Brain microvascular endothelial cell (primary cell): ENCODE data around the gene IFNAR1.

Experiments used
- DNase-seq: peaks from one replicate; pipeline ENCODE4 v3.0.0-alpha.2; 2020
- H3K27ac ChIP-seq: fragments of 250-450 bp; sonication (Bioruptor Pico); 2 replicates; pipeline ENCODE4 v1.5.1; 2020; ENCODE audit warnings: mild to moderate bottlenecking, moderate library complexity
- H3K27me3 ChIP-seq: fragments of 250-450 bp; sonication (Bioruptor Pico); replicated peaks from 2 replicates; pipeline ENCODE4 v1.5.1; 2020; ENCODE audit warnings: mild to moderate bottlenecking
- H3K36me3 ChIP-seq: fragments of 250-450 bp; sonication (Bioruptor Pico); replicated peaks from 2 replicates; pipeline ENCODE4 v1.5.1; 2020; ENCODE audit warnings: mild to moderate bottlenecking
- H3K4me3 ChIP-seq: 2 replicates; pipeline ENCODE4 v1.5.1; 2011; ENCODE audit warnings: low read depth, mild to moderate bottlenecking, control low read depth, low read length, moderate library complexity
- CTCF ChIP-seq: IDR thresholded peaks from 2 replicates; pipeline ENCODE4 v1.5.1; 2011; ENCODE audit warnings: low read depth, mild to moderate bottlenecking, moderate library complexity, low read length, control low read depth, inconsistent platforms; ENCODE audit errors: missing control alignments
- in situ Hi-C: cut with HindIII; loops from 2 replicates; pipeline ENCODE4 v1.10.0; 2017; ENCODE audit warnings: low sequenced_read_pairs, low pct_ligation_motif_present

The IFNAR1 gene

GRCh38 chr21:33369586-33369985 lies 44.8 kb downstream of the IFNAR1 start:
- no peak overlapping the region for H3K4me3 ChIP-seq
- no peak overlapping the region for H3K27ac ChIP-seq
- in situ Hi-C loops = no loop called here
- no peaks in the 10 kb centered on the region for H3K27me3 ChIP-seq
- no peaks in the 10 kb centered on the region for H3K36me3 ChIP-seq
- no peak for DNase-seq
- TF ChIP-seq CTCF = no peak

- H3K4me3 ChIP-seq = no peak overlapping the region
- H3K27ac ChIP-seq = no peak overlapping the region
- in situ Hi-C loops = no loop called here
Measured at GRCh38 chr21:33370305-33370704, 45.5 kb downstream of the IFNAR1 start.

GRCh38 chr21:33371366-33371765 lies 46.6 kb downstream of the IFNAR1 start:
- no peaks in the 10 kb centered on the region for H3K27me3 ChIP-seq
- H3K4me3 ChIP-seq = no peak overlapping the region
- TF ChIP-seq CTCF = no peak
- no peak overlapping the region for H3K27ac ChIP-seq
- no peak for DNase-seq
- H3K36me3 ChIP-seq = no peaks in the 10 kb centered on the region
- in situ Hi-C loops = no loop called here

More at GRCh38 chr21:33370305-33370704, 45.5 kb downstream of the IFNAR1 start:
- Histone ChIP-seq H3K36me3 (no peaks in the 10 kb centered on the region), H3K27me3 (no peaks in the 10 kb centered on the region)
- TF ChIP-seq CTCF = no peak
- no peak for DNase-seq

GRCh38 chr21:33372582-33372981 lies 47.8 kb downstream of the IFNAR1 start:
- H3K36me3 ChIP-seq = no peaks in the 10 kb centered on the region
- no peak for DNase-seq
- no peak overlapping the region for H3K4me3 ChIP-seq
- in situ Hi-C loops = no loop called here
- no peaks in the 10 kb centered on the region for H3K27me3 ChIP-seq
- no peak overlapping the region for H3K27ac ChIP-seq
- TF ChIP-seq CTCF = no peak

GRCh38 chr21:33373451-33373850 lies 48.7 kb downstream of the IFNAR1 start:
- TF ChIP-seq CTCF = no peak
- H3K4me3 ChIP-seq = no peak overlapping the region
- H3K36me3 ChIP-seq = no peaks in the 10 kb centered on the region
- in situ Hi-C loops = no loop called here
- no peaks in the 10 kb centered on the region for H3K27me3 ChIP-seq
- DNase-seq = no peak
- H3K27ac ChIP-seq = no peak overlapping the region

GRCh38 chr21:33374080-33374449 lies 49.3 kb downstream of the IFNAR1 start:
- DNase-seq = no peak
- H3K4me3 ChIP-seq = no peak overlapping the region
- H3K27me3 ChIP-seq = no peaks in the 10 kb centered on the region
- H3K27ac ChIP-seq = peak overlapping the region; percentile 3
- no peak for TF ChIP-seq CTCF
- in situ Hi-C loops = no loop called here
- H3K36me3 ChIP-seq = no peaks in the 10 kb centered on the region
